HepG2 (cell line): Measurements from ENCODE around the gene TADA2A. TPM values are rescaled to one million over a fixed set of nuclear protein-coding genes. Genes with fewer than 3 reads are reported as not detected.

Source experiments
- ARID4A ChIP-seq: sonication (generic); formaldehyde crosslinking; IDR thresholded peaks from 2 replicates; pipeline ENCODE4 v1.5.0; 2020; ENCODE audit warnings: mild to moderate bottlenecking, missing genetic modification reagents, borderline replicate concordance
- BATF2 ChIP-seq: sonication (generic); formaldehyde crosslinking; IDR thresholded peaks from 2 replicates; pipeline ENCODE4 v1.8.0; 2022; ENCODE audit warnings: mild to moderate bottlenecking, missing genetic modification reagents, moderate library complexity
- GATA4 ChIP-seq: sonication (generic); IDR thresholded peaks from 2 replicates; pipeline ENCODE4 v1.6.1; 2016; ENCODE audit warnings: antibody characterized with exemption, low read depth, borderline replicate concordance
- HDAC1 ChIP-seq: sonication (generic); formaldehyde crosslinking; IDR thresholded peaks from 2 replicates; pipeline ENCODE4 v1.5.1; 2020; ENCODE audit warnings: mild to moderate bottlenecking, missing genetic modification reagents
- HHEX ChIP-seq: IDR thresholded peaks from 2 replicates; pipeline ENCODE4 v1.6.1; 2016; ENCODE audit warnings: control low read depth
- HOMEZ ChIP-seq: IDR thresholded peaks from 2 replicates; pipeline ENCODE4 v1.6.1; 2016; ENCODE audit warnings: low read depth
- IRF2 ChIP-seq: IDR thresholded peaks from 2 replicates; pipeline ENCODE4 v1.6.1; 2018; ENCODE audit warnings: missing genetic modification reagents, missing compliant biosample characterization
- KDM5B ChIP-seq: sonication (generic); formaldehyde crosslinking; IDR thresholded peaks from 2 replicates; pipeline ENCODE4 v1.4.0; 2020; ENCODE audit warnings: missing genetic modification reagents, mild to moderate bottlenecking, borderline replicate concordance
- MBD4 ChIP-seq: IDR thresholded peaks from 2 replicates; pipeline ENCODE4 v1.6.1; 2012; ENCODE audit warnings: low read length, inconsistent platforms, borderline replicate concordance
- RFX5 ChIP-seq: IDR thresholded peaks from 2 replicates; pipeline ENCODE4 v1.6.1; 2011; ENCODE audit warnings: low read depth, low read length, improper control_type of control experiment
- SKI ChIP-seq: fragments of 450-650 bp; IDR thresholded peaks from one replicate; pipeline ENCODE4 v1.6.1; 2018; ENCODE audit warnings: mild to moderate bottlenecking; ENCODE audit not compliant: partially characterized antibody
- SNAPC5 ChIP-seq: sonication (generic); formaldehyde crosslinking; IDR thresholded peaks from 2 replicates; pipeline ENCODE4 v1.8.1; 2023; ENCODE audit warnings: mild to moderate bottlenecking, missing genetic modification reagents, borderline replicate concordance
- SPEN ChIP-seq: sonication (generic); formaldehyde crosslinking; IDR thresholded peaks from 2 replicates; pipeline ENCODE4 v1.5.1; 2020; ENCODE audit warnings: low read depth, mild to moderate bottlenecking, missing genetic modification reagents
- TFAP4 ChIP-seq: sonication (generic); IDR thresholded peaks from 2 replicates; pipeline ENCODE4 v1.6.1; 2016; ENCODE audit warnings: low read depth, borderline replicate concordance
- ZEB1 ChIP-seq: IDR thresholded peaks from 2 replicates; pipeline ENCODE4 v1.6.1; 2012; ENCODE audit warnings: mild to moderate bottlenecking, low read depth, inconsistent platforms; ENCODE audit not compliant: insufficient replicate concordance
- ZNF225 ChIP-seq: sonication (generic); formaldehyde crosslinking; IDR thresholded peaks from 2 replicates; pipeline ENCODE4 v1.4.0; 2020; ENCODE audit warnings: mild to moderate bottlenecking, missing genetic modification reagents
- ZNF24 ChIP-seq: fragments of 450-650 bp; IDR thresholded peaks from 2 replicates; pipeline ENCODE4 v1.6.1; 2017; ENCODE audit warnings: antibody characterized with exemption, mild to moderate bottlenecking
- ZNF619 ChIP-seq: sonication (generic); formaldehyde crosslinking; IDR thresholded peaks from 2 replicates; pipeline ENCODE4 v1.4.0; 2020; ENCODE audit warnings: mild to moderate bottlenecking, missing genetic modification reagents
- ZNF75D ChIP-seq: sonication (generic); formaldehyde crosslinking; IDR thresholded peaks from 2 replicates; pipeline ENCODE4 v1.8.1; 2023; ENCODE audit warnings: missing genetic modification reagents, mild to moderate bottlenecking, borderline replicate concordance
- ZNF782 ChIP-seq: sonication (generic); formaldehyde crosslinking; IDR thresholded peaks from 2 replicates; pipeline ENCODE4 v1.4.0; 2020; ENCODE audit warnings: missing genetic modification reagents, mild to moderate bottlenecking, borderline replicate concordance
- ZNF879 ChIP-seq: sonication (generic); formaldehyde crosslinking; IDR thresholded peaks from 2 replicates; pipeline ENCODE4 v1.8.1; 2023; ENCODE audit warnings: missing genetic modification reagents
- polyA plus RNA-seq, 8 experiments: library from polyadenylated mRNA; depleted of rRNA in 3 of 8; stranded (reverse) in 7 of 8; unstranded in 1 of 8; fragments of >200 nt; fragmentation: Illumina TruSeq in 4 of 8; extraction: Trizol in 4 of 8; gene quantifications; 2 replicates each; pipeline versions ENCODE4 v1.2.1 to v1.2.3, GENCODE V29; 2011 to 2016; ENCODE audit warnings: low read depth in 4 of 8, missing spikeins in 1 of 8, mixed read lengths in 1 of 8; ENCODE audit not compliant: insufficient read depth in 1 of 8
- total RNA-seq, 5 experiments: library from RNA; depleted of rRNA; stranded (reverse); fragments of >200 nt; fragmentation: Illumina TruSeq; extraction: Trizol; gene quantifications; 2 replicates each; pipeline ENCODE4 v1.2.3, GENCODE V29; 2016; ENCODE audit warnings: low read depth in 1 of 5

The TADA2A gene
- total and polyA plus RNA-seq, 2 of the 13 experiments (the other 11 are each of a cell fraction or from before 2014, with no cell fraction given), result 8.0 to 14.0 TPM

- TF ChIP-seq HOMEZ (CRISPR knock-in tag) (no peak), HDAC1 (peak; percentile 62), IRF2 (CRISPR knock-in tag) (peak; percentile 22; the same call in 1 of the 2 replicates), ARID4A (CRISPR knock-in tag) (peak; percentile 55), SPEN (CRISPR knock-in tag) (no peak), ZNF24 (no peak), KDM5B (no peak), ZNF225 (no peak; the same call in 1 of the 2 replicates), BATF2 (CRISPR knock-in tag) (peak; percentile 45; the same call in 1 of the 2 replicates), ZEB1 (no peak), HHEX (CRISPR knock-in tag) (no peak), TFAP4 (peak; percentile 16; the same call in 1 of the 2 replicates), SNAPC5 (CRISPR knock-in tag) (no peak), MBD4 (no peak), ZNF782 (CRISPR knock-in tag) (0 out of 2 replicates have a peak, but pooled peaks have one; percentile 54), SKI (peak; percentile 19), GATA4 (peak; percentile 35; the same call in 1 of the 2 replicates), RFX5 (0 out of 2 replicates have a peak, but pooled peaks have one; percentile 27), ZNF75D (no peak), ZNF619 (no peak), ZNF879 (peak; percentile 84)
Measured at GRCh38 chr17:37406635-37407461, at the start of gene TADA2A, which contains the start of gene ACACA (continued).
